K562 (cell line): ENCODE measurements around the gene NUP214. TPM values are rescaled to one million over a fixed set of nuclear protein-coding genes. Genes with fewer than 3 reads are reported as not detected.

Experiments used
- ATAC-seq: fragments of 200-7000 bp; cut with Tn5 transposase; 3 replicates; pipeline ENCODE4 v1.9.1; 2020; ENCODE audit warnings: moderate library complexity
- BruUV-seq: library from RNA; stranded (reverse); fragments of 400-500 nt; replicated peaks from 2 replicates; lab custom pipeline; 2021; lab: Mats Ljungman, UMichigan
- CTCF ChIA-PET: fragments of 300-600 bp; formaldehyde crosslinking; extraction: SDS; loops from one replicate; lab custom pipeline; 2021; ENCODE audit warnings: low intra/inter-chr PET ratio; lab: Yijun Ruan, JAX
- POLR2A ChIA-PET: fragments of 300-600, 350-650 bp; sonication (Branson Sonifier 250); formaldehyde crosslinking; extraction: SDS; loops from one replicate; lab custom pipeline; 2021; ENCODE audit warnings: antibody characterized with exemption, inconsistent platforms; lab: Yijun Ruan, JAX
- DNase-seq, 4 experiments: peaks; one replicate each; pipeline versions ENCODE4 v3.0.0 to v3.0.0-alpha.2; 2011 to 2018; ENCODE audit warnings: low spot score in 3 of 4, mixed read lengths in 3 of 4; ENCODE audit errors: extremely low read depth in 1 of 4
- FAIRE-seq: peaks from 2 replicates; lab custom pipeline; 2011; peaks lifted over from hg19 to GRCh38; lab: Jason Lieb, UNC
- H2AFZ ChIP-seq: 2 replicates; pipeline ENCODE4 v1.6.0; 2011; ENCODE audit warnings: low read depth, low read length, control low read depth, inconsistent platforms
- H3K27ac ChIP-seq: fragments of 200-600 bp; 3 replicates; pipeline ENCODE4 v1.8.0; 2011; ENCODE audit warnings: low read depth, mild to moderate bottlenecking, control low read depth, inconsistent platforms, low read length, moderate library complexity, mixed read lengths; ENCODE audit errors: extremely low read depth
- H3K27me3 ChIP-seq, 2 experiments: fragments of 300-600 bp in 1 of 2; 2 replicates in 1 of 2; 3 replicates in 1 of 2; pipeline versions ENCODE4 v1.6.0 to v1.8.0; 2011; ENCODE audit warnings: inconsistent platforms in 2 of 2, low read length in 2 of 2, mild to moderate bottlenecking in 1 of 2, mixed read lengths in 1 of 2, moderate library complexity in 1 of 2; ENCODE audit not compliant: control insufficient read depth in 2 of 2, insufficient read depth in 2 of 2
- H3K36me3 ChIP-seq: fragments of 300-600 bp; 3 replicates; pipeline ENCODE4 v1.8.0; 2011; ENCODE audit warnings: mild to moderate bottlenecking, low read length, inconsistent platforms; ENCODE audit not compliant: control insufficient read depth, insufficient read depth
- H3K4me1 ChIP-seq, 2 experiments: fragments of 200-600 bp in 1 of 2; replicated peaks in 1 of 2; 2 replicates in 1 of 2; 3 replicates in 1 of 2; pipeline versions ENCODE4 v1.5.1 to v1.8.0; 2011; ENCODE audit warnings: inconsistent platforms in 2 of 2, low read length in 2 of 2, mild to moderate bottlenecking in 1 of 2, mixed read lengths in 1 of 2, moderate library complexity in 1 of 2; ENCODE audit not compliant: control insufficient read depth in 2 of 2, insufficient read depth in 2 of 2
- H3K4me2 ChIP-seq: 2 replicates; pipeline ENCODE4 v1.6.1; 2011; ENCODE audit warnings: low read length, control low read depth, inconsistent platforms, mixed read lengths; ENCODE audit not compliant: insufficient read depth
- H3K4me3 ChIP-seq: fragments of 200-600 bp; sonication (generic), shearing (Covaris generic); 2 replicates; pipeline ENCODE4 v1.5.1; 2016; ENCODE audit warnings: control low read depth, inconsistent platforms
- H3K79me2 ChIP-seq: fragments of 200-600 bp; 3 replicates; pipeline ENCODE4 v1.8.0; 2011; ENCODE audit warnings: low read length, inconsistent platforms; ENCODE audit not compliant: control insufficient read depth, insufficient read depth
- H3K9ac ChIP-seq, 2 experiments: 2 replicates each; pipeline versions ENCODE4 v1.6.0 to v1.6.1; 2011; ENCODE audit warnings: low read depth in 2 of 2, low read length in 2 of 2, control low read depth in 1 of 2, inconsistent platforms in 1 of 2, mild to moderate bottlenecking in 1 of 2, mixed read lengths in 1 of 2; ENCODE audit not compliant: insufficient read depth in 1 of 2
- H3K9me1 ChIP-seq: one replicate; pipeline ENCODE4 v1.6.0; 2011; ENCODE audit warnings: inconsistent platforms, mild to moderate bottlenecking, low read length, moderate library complexity; ENCODE audit not compliant: control insufficient read depth, insufficient read depth
- H3K9me3 ChIP-seq: replicated peaks from 2 replicates; pipeline ENCODE4 v1.5.1; 2011; ENCODE audit warnings: low read depth, low read length, inconsistent platforms; ENCODE audit not compliant: control insufficient read depth, insufficient read depth
- H4K20me1 ChIP-seq: replicated peaks from 2 replicates; pipeline ENCODE4 v1.6.1; 2011; ENCODE audit warnings: low read length, inconsistent platforms, mixed read lengths; ENCODE audit not compliant: control insufficient read depth, insufficient read depth
- ARID4B ChIP-seq: sonication (generic); formaldehyde crosslinking; IDR thresholded peaks from 2 replicates; pipeline ENCODE4 v1.8.0; 2022; ENCODE audit warnings: mild to moderate bottlenecking, missing genetic modification reagents
- HMGXB4 ChIP-seq: sonication (generic); formaldehyde crosslinking; IDR thresholded peaks from 2 replicates; pipeline ENCODE4 v1.8.1; 2023; ENCODE audit warnings: mild to moderate bottlenecking, missing genetic modification reagents
- ZKSCAN3 ChIP-seq: fragments of 250-450 bp; sonication (Bioruptor Pico); IDR thresholded peaks from 2 replicates; pipeline ENCODE4 v1.4.0; 2020
- ZNF282 ChIP-seq: sonication (generic); formaldehyde crosslinking; IDR thresholded peaks from 2 replicates; pipeline ENCODE4 v1.8.1; 2023; ENCODE audit warnings: missing genetic modification reagents
- WGBS: fragments of 100-300 bp; shearing (Covaris generic); methylation state at CpG from one replicate; pipeline ENCODE4 v1.1.6; 2016; ENCODE audit warnings: low coverage, mixed read lengths; ENCODE audit not compliant: insufficient coverage; ENCODE audit errors: missing lambda C conversion rate; 5-methylcytosine and 5-hydroxymethylcytosine counted together
- in situ Hi-C: fragments of 300-500 bp; cut with MboI; formaldehyde crosslinking; loops from 4 replicates; pipeline ENCODE4 v1.15.0; 2018; ENCODE audit warnings: inconsistent platforms, mixed read lengths
- intact Hi-C: fragments of 100-400 bp; cut with micrococcal nuclease; formaldehyde crosslinking; loops from 2 replicates; pipeline ENCODE4 v1.14.2; 2022
- polyA plus RNA-seq, 8 experiments: library from polyadenylated mRNA; depleted of rRNA in 4 of 8; stranded (reverse) in 5 of 8; unstranded in 3 of 8; fragments of >200 nt; fragmentation: Nextera tagmentation in 2 of 8; fragmentation: Illumina TruSeq in 1 of 8; extraction: Ambion mirVana in 2 of 8; extraction: Trizol in 1 of 8; gene quantifications; 2 replicates each; pipeline versions ENCODE4 v1.2.1 to v1.2.3, GENCODE V29; 2011 to 2014; ENCODE audit warnings: inconsistent platforms in 1 of 8, missing spikeins in 1 of 8
- total RNA-seq, 7 experiments: library from RNA; depleted of rRNA in 6 of 7; stranded (reverse); fragments of >200 nt in 6 of 7; fragmentation: Illumina TruSeq in 2 of 7; extraction: Trizol in 2 of 7; gene quantifications; 2 replicates each; pipeline versions ENCODE4 v1.2.1 to v1.2.3, GENCODE V29; 2011 to 2021; ENCODE audit warnings: low replicate concordance in 1 of 7
- TF ChIP-seq, protein P1 (sequence below): sonication (generic); formaldehyde crosslinking; IDR thresholded peaks from 2 replicates; pipeline ENCODE4 v1.8.1; 2023; ENCODE audit warnings: mild to moderate bottlenecking, missing genetic modification reagents
- TF ChIP-seq, protein P2 (sequence below): fragments of 450-650 bp; formaldehyde crosslinking; IDR thresholded peaks from 2 replicates; pipeline ENCODE4 v1.4.0; 2020; ENCODE audit warnings: mild to moderate bottlenecking, moderate library complexity

The NUP214 gene
- total and polyA plus RNA-seq, 9 of the 15 experiments (the other 6 are each of a cell fraction or from before 2014, with no cell fraction given) = 56.9 to 332 (median 97.1) TPM

- TF ChIP-seq, protein P1, sequence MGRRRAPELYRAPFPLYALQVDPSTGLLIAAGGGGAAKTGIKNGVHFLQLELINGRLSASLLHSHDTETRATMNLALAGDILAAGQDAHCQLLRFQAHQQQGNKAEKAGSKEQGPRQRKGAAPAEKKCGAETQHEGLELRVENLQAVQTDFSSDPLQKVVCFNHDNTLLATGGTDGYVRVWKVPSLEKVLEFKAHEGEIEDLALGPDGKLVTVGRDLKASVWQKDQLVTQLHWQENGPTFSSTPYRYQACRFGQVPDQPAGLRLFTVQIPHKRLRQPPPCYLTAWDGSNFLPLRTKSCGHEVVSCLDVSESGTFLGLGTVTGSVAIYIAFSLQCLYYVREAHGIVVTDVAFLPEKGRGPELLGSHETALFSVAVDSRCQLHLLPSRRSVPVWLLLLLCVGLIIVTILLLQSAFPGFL = no peak
Observed at GRCh38 chr9:131090025-131090787, 35.2 kb upstream of the NUP214 start (continued).

- H3K27me3 ChIP-seq = peaks cover 68 to 88% of the 10 kb centered on the region in 2 experiments
- BruUV-seq = no TSS peak
- DNase-seq (peak in 1 of 4 experiments; percentile 64), ATAC-seq (no peak), FAIRE-seq (no peak)
- in situ Hi-C loops (no loop called here), intact Hi-C loops (no loop called here)
- peaks cover 5% of the 10 kb centered on the region for H3K9me1 ChIP-seq
- no peak overlapping the region for H3K4me3 ChIP-seq
- TF ChIP-seq ZKSCAN3 (CRISPR knock-in tag) = no peak
- 0 out of 2 replicates have a peak, but pooled peaks have one; percentile 28 for TF ChIP-seq HMGXB4
- TF ChIP-seq, protein P2, sequence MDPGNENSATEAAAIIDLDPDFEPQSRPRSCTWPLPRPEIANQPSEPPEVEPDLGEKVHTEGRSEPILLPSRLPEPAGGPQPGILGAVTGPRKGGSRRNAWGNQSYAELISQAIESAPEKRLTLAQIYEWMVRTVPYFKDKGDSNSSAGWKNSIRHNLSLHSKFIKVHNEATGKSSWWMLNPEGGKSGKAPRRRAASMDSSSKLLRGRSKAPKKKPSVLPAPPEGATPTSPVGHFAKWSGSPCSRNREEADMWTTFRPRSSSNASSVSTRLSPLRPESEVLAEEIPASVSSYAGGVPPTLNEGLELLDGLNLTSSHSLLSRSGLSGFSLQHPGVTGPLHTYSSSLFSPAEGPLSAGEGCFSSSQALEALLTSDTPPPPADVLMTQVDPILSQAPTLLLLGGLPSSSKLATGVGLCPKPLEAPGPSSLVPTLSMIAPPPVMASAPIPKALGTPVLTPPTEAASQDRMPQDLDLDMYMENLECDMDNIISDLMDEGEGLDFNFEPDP (CRISPR knock-in tag) = no peak
- no peak for TF ChIP-seq ARID4B
- TF ChIP-seq ZNF282 (CRISPR knock-in tag) = no peak
- no peaks in the 10 kb centered on the region for H3K9me3 ChIP-seq
- no peak overlapping the region for H2AFZ ChIP-seq
- peaks cover 55% of the 10 kb centered on the region for H4K20me1 ChIP-seq
- H3K4me2 ChIP-seq = no peak overlapping the region
- 16% methylated on average over 19 of the region's 19 CpGs for WGBS
- H3K36me3 ChIP-seq = no peaks in the 10 kb centered on the region
- ChIA-PET CTCF (no interaction called here), POLR2A (interaction anchor here (75.1 to 99.3 kb wide), 2 partner anchors 5 to 23 kb away, joined by 3336 read pairs; partner anchors contain the start of genes AIF1L and NUP214)
- H3K9ac ChIP-seq = peak overlapping the region in 1 of 2 experiments; percentile 56; a peak in 2 of 4 replicates
- no peaks in the 10 kb centered on the region for H3K79me2 ChIP-seq
- no peak overlapping the region for H3K27ac ChIP-seq
- H3K4me1 ChIP-seq = peaks cover 1 to 33% of the 10 kb centered on the region in 2 experiments; a peak in 4 of 5 replicates
Observed at GRCh38 chr9:131091352-131091992, 33.9 kb upstream of the NUP214 start.
